ENCODE measurements around the gene TF.

TF gene

DNA sequence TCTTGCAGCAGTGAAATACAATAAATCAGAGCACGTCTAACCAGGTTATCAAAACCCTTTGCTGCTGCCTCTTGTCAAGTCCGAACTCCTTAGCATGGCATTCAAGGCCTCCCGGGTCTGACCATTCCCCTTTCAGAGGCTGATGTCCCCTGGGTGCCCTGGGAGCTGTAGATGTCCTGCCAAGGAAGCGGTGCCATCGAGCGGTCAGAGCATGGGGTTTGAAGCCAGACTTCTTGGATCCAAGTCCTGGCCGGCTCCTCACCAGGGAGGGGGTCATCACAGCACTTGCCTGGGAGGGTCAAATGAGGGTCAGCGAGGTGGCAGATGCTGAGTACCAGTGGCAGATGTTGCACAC is 496 bp downstream of the TF start (continued):
- TF ChIP-seq, protein P1, sequence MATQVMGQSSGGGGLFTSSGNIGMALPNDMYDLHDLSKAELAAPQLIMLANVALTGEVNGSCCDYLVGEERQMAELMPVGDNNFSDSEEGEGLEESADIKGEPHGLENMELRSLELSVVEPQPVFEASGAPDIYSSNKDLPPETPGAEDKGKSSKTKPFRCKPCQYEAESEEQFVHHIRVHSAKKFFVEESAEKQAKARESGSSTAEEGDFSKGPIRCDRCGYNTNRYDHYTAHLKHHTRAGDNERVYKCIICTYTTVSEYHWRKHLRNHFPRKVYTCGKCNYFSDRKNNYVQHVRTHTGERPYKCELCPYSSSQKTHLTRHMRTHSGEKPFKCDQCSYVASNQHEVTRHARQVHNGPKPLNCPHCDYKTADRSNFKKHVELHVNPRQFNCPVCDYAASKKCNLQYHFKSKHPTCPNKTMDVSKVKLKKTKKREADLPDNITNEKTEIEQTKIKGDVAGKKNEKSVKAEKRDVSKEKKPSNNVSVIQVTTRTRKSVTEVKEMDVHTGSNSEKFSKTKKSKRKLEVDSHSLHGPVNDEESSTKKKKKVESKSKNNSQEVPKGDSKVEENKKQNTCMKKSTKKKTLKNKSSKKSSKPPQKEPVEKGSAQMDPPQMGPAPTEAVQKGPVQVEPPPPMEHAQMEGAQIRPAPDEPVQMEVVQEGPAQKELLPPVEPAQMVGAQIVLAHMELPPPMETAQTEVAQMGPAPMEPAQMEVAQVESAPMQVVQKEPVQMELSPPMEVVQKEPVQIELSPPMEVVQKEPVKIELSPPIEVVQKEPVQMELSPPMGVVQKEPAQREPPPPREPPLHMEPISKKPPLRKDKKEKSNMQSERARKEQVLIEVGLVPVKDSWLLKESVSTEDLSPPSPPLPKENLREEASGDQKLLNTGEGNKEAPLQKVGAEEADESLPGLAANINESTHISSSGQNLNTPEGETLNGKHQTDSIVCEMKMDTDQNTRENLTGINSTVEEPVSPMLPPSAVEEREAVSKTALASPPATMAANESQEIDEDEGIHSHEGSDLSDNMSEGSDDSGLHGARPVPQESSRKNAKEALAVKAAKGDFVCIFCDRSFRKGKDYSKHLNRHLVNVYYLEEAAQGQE (tag by site-specific recombination; IDR thresholded peaks at IDR 0.05) = no peak
- TF ChIP-seq ZFHX2 (tag by site-specific recombination; conservative IDR thresholded peaks at IDR 0.05) (no peak), SCRT1 (tag by site-specific recombination; IDR thresholded peaks at IDR 0.05; ENCODE audit: borderline replicate concordance) (no peak)

GRCh38 chr3:133747373-133747772 is 1.2 kb downstream of the TF start:
- ChIA-PET CTCF (no interaction called here), POLR2A (no interaction called here)

DNA sequence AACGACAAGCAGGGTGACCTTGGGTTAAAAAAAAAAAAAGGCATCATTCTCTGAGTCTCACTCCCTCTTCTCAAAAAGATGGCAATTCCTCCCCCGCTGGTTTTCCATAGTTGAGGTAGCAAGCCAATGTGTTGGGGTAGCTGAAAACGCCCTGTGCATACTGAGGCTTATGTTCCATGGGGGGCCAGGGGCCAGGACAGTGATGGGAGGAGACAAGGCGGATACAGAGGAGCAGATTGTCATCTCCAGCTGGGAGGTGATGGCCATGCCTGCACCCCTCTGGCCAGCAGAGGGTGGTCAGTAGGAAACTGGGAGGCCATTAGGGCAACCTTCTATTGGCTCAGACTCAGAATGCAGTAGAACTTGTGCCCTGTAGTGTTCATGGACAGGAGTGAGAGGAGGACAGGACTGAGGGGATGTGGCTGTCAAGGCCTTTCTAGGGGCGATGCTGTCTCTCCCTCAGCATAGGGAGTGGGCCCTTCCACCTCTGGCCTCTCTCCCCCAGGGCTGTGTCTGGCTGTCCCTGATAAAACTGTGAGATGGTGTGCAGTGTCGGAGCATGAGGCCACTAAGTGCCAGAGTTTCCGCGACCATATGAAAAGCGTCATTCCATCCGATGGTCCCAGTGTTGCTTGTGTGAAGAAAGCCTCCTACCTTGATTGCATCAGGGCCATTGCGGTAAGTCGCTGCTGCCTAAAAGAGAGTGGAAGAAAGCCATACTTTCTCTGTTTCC is 1.9 kb downstream of the TF start:
- H3K4me1 ChIP-seq (ENCODE audit: control insufficient read depth, insufficient read depth, low read length) = no peaks in the 10 kb centered on the region
- H3K36me3 ChIP-seq (ENCODE audit: control insufficient read depth in 2 of 2, insufficient read depth in 1 of 2, low read length in 2 of 2) = no peaks in the 10 kb centered on the region
- H3K9me3 ChIP-seq (ENCODE audit: control insufficient read depth, insufficient read depth, low read depth, low read length) = no peaks in the 10 kb centered on the region
- no peak for TF ChIP-seq GLI4 (tag by site-specific recombination; IDR thresholded peaks at IDR 0.05)
- no peak for TF ChIP-seq ZNF366 (tag by site-specific recombination; conservative IDR thresholded peaks at IDR 0.05)
- TF ChIP-seq ZNF423 (tag by site-specific recombination; IDR thresholded peaks at IDR 0.05) = no peak
- TF ChIP-seq, protein P2, sequence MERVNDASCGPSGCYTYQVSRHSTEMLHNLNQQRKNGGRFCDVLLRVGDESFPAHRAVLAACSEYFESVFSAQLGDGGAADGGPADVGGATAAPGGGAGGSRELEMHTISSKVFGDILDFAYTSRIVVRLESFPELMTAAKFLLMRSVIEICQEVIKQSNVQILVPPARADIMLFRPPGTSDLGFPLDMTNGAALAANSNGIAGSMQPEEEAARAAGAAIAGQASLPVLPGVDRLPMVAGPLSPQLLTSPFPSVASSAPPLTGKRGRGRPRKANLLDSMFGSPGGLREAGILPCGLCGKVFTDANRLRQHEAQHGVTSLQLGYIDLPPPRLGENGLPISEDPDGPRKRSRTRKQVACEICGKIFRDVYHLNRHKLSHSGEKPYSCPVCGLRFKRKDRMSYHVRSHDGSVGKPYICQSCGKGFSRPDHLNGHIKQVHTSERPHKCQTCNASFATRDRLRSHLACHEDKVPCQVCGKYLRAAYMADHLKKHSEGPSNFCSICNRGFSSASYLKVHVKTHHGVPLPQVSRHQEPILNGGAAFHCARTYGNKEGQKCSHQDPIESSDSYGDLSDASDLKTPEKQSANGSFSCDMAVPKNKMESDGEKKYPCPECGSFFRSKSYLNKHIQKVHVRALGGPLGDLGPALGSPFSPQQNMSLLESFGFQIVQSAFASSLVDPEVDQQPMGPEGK (tag by site-specific recombination; IDR thresholded peaks at IDR 0.05) = no peak
- no peak for TF ChIP-seq ZNF433 (tag by site-specific recombination; IDR thresholded peaks at IDR 0.05; ENCODE audit: low read depth)
- TF ChIP-seq FEZF1 (tag by site-specific recombination; IDR thresholded peaks at IDR 0.05) = no peak
- no peak for TF ChIP-seq ZNF585B (tag by site-specific recombination; IDR thresholded peaks at IDR 0.05)
- TF ChIP-seq ZNF629 (tag by site-specific recombination; IDR thresholded peaks at IDR 0.05) = no peak
- no peak for TF ChIP-seq ZNF76 (tag by site-specific recombination; IDR thresholded peaks at IDR 0.05; ENCODE audit: borderline replicate concordance, low read depth)
- TF ChIP-seq SCRT1 (tag by site-specific recombination; IDR thresholded peaks at IDR 0.05; ENCODE audit: borderline replicate concordance) = no peak
- no peak for TF ChIP-seq ZNF266 (tag by site-specific recombination; IDR thresholded peaks at IDR 0.05; ENCODE audit: low read depth)
- no peak for TF ChIP-seq ZNF777 (tag by site-specific recombination; IDR thresholded peaks at IDR 0.05; ENCODE audit: borderline replicate concordance)
- no peak for TF ChIP-seq ZSCAN16 (tag by site-specific recombination; IDR thresholded peaks at IDR 0.05)
- no peak for TF ChIP-seq ZNF354C (tag by site-specific recombination; IDR thresholded peaks at IDR 0.05; ENCODE audit: borderline replicate concordance, low read depth)
- TF ChIP-seq, protein P3, sequence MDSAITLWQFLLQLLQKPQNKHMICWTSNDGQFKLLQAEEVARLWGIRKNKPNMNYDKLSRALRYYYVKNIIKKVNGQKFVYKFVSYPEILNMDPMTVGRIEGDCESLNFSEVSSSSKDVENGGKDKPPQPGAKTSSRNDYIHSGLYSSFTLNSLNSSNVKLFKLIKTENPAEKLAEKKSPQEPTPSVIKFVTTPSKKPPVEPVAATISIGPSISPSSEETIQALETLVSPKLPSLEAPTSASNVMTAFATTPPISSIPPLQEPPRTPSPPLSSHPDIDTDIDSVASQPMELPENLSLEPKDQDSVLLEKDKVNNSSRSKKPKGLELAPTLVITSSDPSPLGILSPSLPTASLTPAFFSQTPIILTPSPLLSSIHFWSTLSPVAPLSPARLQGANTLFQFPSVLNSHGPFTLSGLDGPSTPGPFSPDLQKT (IDR thresholded peaks at IDR 0.05; ENCODE audit: borderline replicate concordance, low read depth, low read length) = no peak
- TF ChIP-seq BCL11B (tag by site-specific recombination; IDR thresholded peaks at IDR 0.05; ENCODE audit: low read depth) = no peak
- TF ChIP-seq ZNF704 (tag by site-specific recombination; IDR thresholded peaks at IDR 0.05) = no peak
- H3K27ac ChIP-seq (ENCODE audit: extremely low read depth, low read depth, low read length) = no peak overlapping the region
- ChIA-PET POLR2A (no interaction called here), CTCF (no interaction called here)
- H3K4me3 ChIP-seq (ENCODE audit: low read depth, low read length) = no peak overlapping the region

More at GRCh38 chr3:133747373-133747772, 1.2 kb downstream of the TF start:
- no peaks in the 10 kb centered on the region for H3K9me3 ChIP-seq (ENCODE audit: control insufficient read depth, insufficient read depth, low read depth, low read length)
- TF ChIP-seq ZNF707 (tag by site-specific recombination; IDR thresholded peaks at IDR 0.05) = no peak
- TF ChIP-seq ZNF529 (tag by site-specific recombination; IDR thresholded peaks at IDR 0.05; ENCODE audit: insufficient replicate concordance) = no peak
- no peak for TF ChIP-seq HOXD13 (CRISPR knock-in tag; IDR thresholded peaks at IDR 0.05; ENCODE audit: borderline replicate concordance)
- TF ChIP-seq ZNF768 (tag by site-specific recombination; IDR thresholded peaks at IDR 0.05) = no peak
- H3K27ac ChIP-seq (ENCODE audit: extremely low read depth, low read depth, low read length) = no peak overlapping the region
- H3K4me1 ChIP-seq (ENCODE audit: control insufficient read depth, insufficient read depth, low read length) = no peaks in the 10 kb centered on the region; the same call in 1 of the 2 replicates
- H3K36me3 ChIP-seq (ENCODE audit: control insufficient read depth in 2 of 2, insufficient read depth in 1 of 2, low read length in 2 of 2) = no peaks in the 10 kb centered on the region
- H3K4me3 ChIP-seq (ENCODE audit: low read depth, low read length) = no peak overlapping the region

All from HEK293 (cell line).